ENCODE measurements around the gene SMYD3.

GRCh38 chr1:246069581-246069980 lies 437.5 kb downstream of the SMYD3 start:
- TF ChIP-seq CTCF (IDR thresholded peaks at IDR 0.05; ENCODE audit: insufficient read depth, low read depth, low read length) (no peak), EZH2 (IDR thresholded peaks at IDR 0.05; ENCODE audit: insufficient read depth, low read length) (no peak)

Measured in astrocyte (in vitro differentiated cells and primary cell).